Large intestine (tissue), 3 donors: ENCODE data around the gene ZNF385B. TPM values are rescaled to one million over a fixed set of nuclear protein-coding genes. Genes with fewer than 3 reads are reported as not detected.

Source experiments
- DNase-seq, 2 donors: peaks; one replicate each; pipeline versions ENCODE4 v3.0.0 to v3.0.0-alpha.2; 2013
- H3K27ac ChIP-seq: one replicate; pipeline ENCODE4 v1.5.1; 2013; ENCODE audit warnings: low read length
- H3K27me3 ChIP-seq: 2 replicates; pipeline ENCODE4 v1.6.1; 2013; ENCODE audit warnings: low read length; ENCODE audit not compliant: control insufficient read depth, insufficient read depth
- H3K36me3 ChIP-seq: 2 replicates; pipeline ENCODE4 v1.6.1; 2013; ENCODE audit warnings: low read length; ENCODE audit not compliant: control insufficient read depth, insufficient read depth
- H3K4me1 ChIP-seq: one replicate; pipeline ENCODE4 v1.6.1; 2013; ENCODE audit warnings: low read length; ENCODE audit not compliant: control insufficient read depth, insufficient read depth
- H3K4me3 ChIP-seq: one replicate; pipeline ENCODE4 v1.5.1; 2013; ENCODE audit warnings: low read length
- H3K9me3 ChIP-seq: one replicate; pipeline ENCODE4 v1.6.1; 2013; ENCODE audit warnings: mild to moderate bottlenecking, low read depth, low read length, moderate library complexity; ENCODE audit not compliant: control insufficient read depth
- WGBS: methylation state at CpG from one replicate; pipeline ENCODE4 v1.1.5; 2013; ENCODE audit warnings: low lambda C conversion rate; ENCODE audit not compliant: insufficient coverage; 5-methylcytosine and 5-hydroxymethylcytosine counted together
- polyA plus RNA-seq: library from polyadenylated mRNA; unstranded; fragments of 120-200 nt; gene quantifications from one replicate; pipeline ENCODE4 v1.2.1, GENCODE V29; 2013

Gene ZNF385B
- polyA plus RNA-seq, 1 donor = 2.0 TPM

- no peak for DNase-seq
- Histone ChIP-seq H3K27ac (peak overlapping the region; percentile 50), H3K4me1 (no peaks in the 10 kb centered on the region), H3K4me3 (no peak overlapping the region), H3K27me3 (no peaks in the 10 kb centered on the region), H3K9me3 (peaks cover 6% of the 10 kb centered on the region), H3K36me3 (no peaks in the 10 kb centered on the region)
- WGBS = no CpG with 5 or more reads among the region's 1 CpG
Observed at GRCh38 chr2:179512281-179513035, 349.0 kb downstream of the ZNF385B start.

- H3K27me3 ChIP-seq = no peaks in the 10 kb centered on the region
- peaks cover 6% of the 10 kb centered on the region for H3K9me3 ChIP-seq
- WGBS = 0% methylated on average over 1 of the region's 4 CpGs
- no peaks in the 10 kb centered on the region for H3K36me3 ChIP-seq
- DNase-seq = no peak
- H3K4me3 ChIP-seq = no peak overlapping the region
- no peak overlapping the region for H3K27ac ChIP-seq
- no peaks in the 10 kb centered on the region for H3K4me1 ChIP-seq
Observed at GRCh38 chr2:179511105-179511789, 350.2 kb downstream of the ZNF385B start.

GRCh38 chr2:179495315-179495714 is 366.1 kb downstream of the ZNF385B start:
- no peak overlapping the region for H3K4me3 ChIP-seq
- DNase-seq = no peak
- H3K27me3 ChIP-seq = no peaks in the 10 kb centered on the region
- H3K4me1 ChIP-seq = no peaks in the 10 kb centered on the region
- peaks cover 10% of the 10 kb centered on the region for H3K9me3 ChIP-seq
- no peak overlapping the region for H3K27ac ChIP-seq
- no CpG with 5 or more reads among the region's 4 CpGs for WGBS
- H3K36me3 ChIP-seq = no peaks in the 10 kb centered on the region

GRCh38 chr2:179488563-179488962 is 372.8 kb downstream of the ZNF385B start:
- Histone ChIP-seq H3K27me3 (no peaks in the 10 kb centered on the region), H3K4me1 (peaks cover 8% of the 10 kb centered on the region), H3K27ac (no peak overlapping the region), H3K9me3 (no peaks in the 10 kb centered on the region), H3K36me3 (no peaks in the 10 kb centered on the region), H3K4me3 (no peak overlapping the region)
- no peak for DNase-seq
- WGBS = 94% methylated on average over 2 of the region's 2 CpGs

- peak overlapping the region; percentile 55 for H3K27ac ChIP-seq
- H3K27me3 ChIP-seq = no peaks in the 10 kb centered on the region
- 17% methylated on average over 2 of the region's 5 CpGs for WGBS
- no peaks in the 10 kb centered on the region for H3K9me3 ChIP-seq
- H3K4me1 ChIP-seq = peaks cover 8% of the 10 kb centered on the region
- H3K36me3 ChIP-seq = no peaks in the 10 kb centered on the region
- peak; percentile 22 to 47 for DNase-seq
- no peak overlapping the region for H3K4me3 ChIP-seq
Observed at GRCh38 chr2:179487010-179487731, 374.2 kb downstream of the ZNF385B start.

GRCh38 chr2:179483131-179483530 is 378.3 kb downstream of the ZNF385B start:
- H3K36me3 ChIP-seq = no peaks in the 10 kb centered on the region
- H3K4me3 ChIP-seq = no peak overlapping the region
- peaks cover 8% of the 10 kb centered on the region for H3K4me1 ChIP-seq
- H3K9me3 ChIP-seq = no peaks in the 10 kb centered on the region
- no peaks in the 10 kb centered on the region for H3K27me3 ChIP-seq
- no peak overlapping the region for H3K27ac ChIP-seq
- DNase-seq = no peak
- WGBS = 100% methylated on average over 2 of the region's 6 CpGs

GRCh38 chr2:179479947-179480346 is 381.5 kb downstream of the ZNF385B start:
- H3K4me1 ChIP-seq = no peaks in the 10 kb centered on the region
- no peaks in the 10 kb centered on the region for H3K9me3 ChIP-seq
- no peaks in the 10 kb centered on the region for H3K27me3 ChIP-seq
- WGBS = no CpG with 5 or more reads among the region's 3 CpGs
- DNase-seq = no peak
- H3K36me3 ChIP-seq = no peaks in the 10 kb centered on the region
- no peak overlapping the region for H3K27ac ChIP-seq
- no peak overlapping the region for H3K4me3 ChIP-seq

- no peak for DNase-seq
Observed at GRCh38 chr2:179478771-179479170, 382.6 kb downstream of the ZNF385B start.

GRCh38 chr2:179470992-179471391 is 390.4 kb downstream of the ZNF385B start:
- Histone ChIP-seq H3K4me1 (peaks cover 4% of the 10 kb centered on the region), H3K4me3 (no peak overlapping the region), H3K27ac (peak overlapping the region; percentile 20), H3K9me3 (no peaks in the 10 kb centered on the region), H3K27me3 (no peaks in the 10 kb centered on the region), H3K36me3 (no peaks in the 10 kb centered on the region)
- WGBS = 43% methylated on average over 1 of the region's 2 CpGs
- DNase-seq = peak; percentile 57 to 84

More at GRCh38 chr2:179478771-179479170, 382.6 kb downstream of the ZNF385B start:
- H3K36me3 ChIP-seq = no peaks in the 10 kb centered on the region
- H3K27me3 ChIP-seq = no peaks in the 10 kb centered on the region
- no peak overlapping the region for H3K4me3 ChIP-seq
- H3K27ac ChIP-seq = no peak overlapping the region
- H3K4me1 ChIP-seq = no peaks in the 10 kb centered on the region
- H3K9me3 ChIP-seq = no peaks in the 10 kb centered on the region

- no peak for DNase-seq
- H3K4me3 ChIP-seq = no peak overlapping the region
- WGBS = no CpG with 5 or more reads among the region's 3 CpGs
Observed at GRCh38 chr2:179470089-179470488, 391.3 kb downstream of the ZNF385B start.

More at GRCh38 chr2:179470089-179470488, 391.3 kb downstream of the ZNF385B start:
- Histone ChIP-seq H3K27me3 (no peaks in the 10 kb centered on the region), H3K27ac (no peak overlapping the region), H3K36me3 (no peaks in the 10 kb centered on the region), H3K4me1 (peaks cover 4% of the 10 kb centered on the region), H3K9me3 (no peaks in the 10 kb centered on the region)
